ENCODE data around the gene ZFPM1.

GRCh38 chr16:88417684-88418476 lies 35.2 kb upstream of the ZFPM1 start:
- TF ChIP-seq MAX (IDR thresholded peaks at IDR 0.05) = no peak
- no peak for TF ChIP-seq YY1 (IDR thresholded peaks at IDR 0.05; ENCODE audit: low read depth)
- no peak for TF ChIP-seq TAF1 (IDR thresholded peaks at IDR 0.05; ENCODE audit: low read depth)
- no peak for TF ChIP-seq EP300 (IDR thresholded peaks at IDR 0.05; ENCODE audit: borderline replicate concordance)
- TF ChIP-seq CREB1 (IDR thresholded peaks at IDR 0.05; ENCODE audit: low read depth) = no peak
- no peak for TF ChIP-seq REST (IDR thresholded peaks at IDR 0.05; ENCODE audit: low read depth)
- TF ChIP-seq ZBTB7A (IDR thresholded peaks at IDR 0.05; ENCODE audit: low read depth) = no peak
- TF ChIP-seq NFIC (IDR thresholded peaks at IDR 0.05) = no peak
